DOHH2 (cell line): ENCODE measurements around the gene CEP350.

Experiments
- H3F3A ChIP-seq: fragments of 200-600 bp; sonication (generic), shearing (Covaris generic); 2 replicates; pipeline ENCODE4 v1.6.0; 2016; ENCODE audit warnings: antibody characterized with exemption, mild to moderate bottlenecking; ENCODE audit not compliant: control insufficient read depth, insufficient read depth
- H3K27ac ChIP-seq: fragments of 200-600 bp; sonication (generic); 2 replicates; pipeline ENCODE4 v1.5.1; 2014; ENCODE audit warnings: low read depth, mild to moderate bottlenecking, low read length, moderate library complexity
- H3K27me3 ChIP-seq: fragments of 200-600 bp; sonication (generic); 2 replicates; pipeline ENCODE4 v1.6.1; 2014; ENCODE audit warnings: mild to moderate bottlenecking, low read length, mixed read lengths; ENCODE audit not compliant: control insufficient read depth
- H3K36me3 ChIP-seq: fragments of 200-600 bp; sonication (generic); 2 replicates; pipeline ENCODE4 v1.6.1; 2014; ENCODE audit warnings: mild to moderate bottlenecking, low read length, moderate library complexity, mixed read lengths; ENCODE audit not compliant: control insufficient read depth
- H3K4me1 ChIP-seq: fragments of 200-600 bp; sonication (generic); 2 replicates; pipeline ENCODE4 v1.6.1; 2014; ENCODE audit warnings: mild to moderate bottlenecking, low read length, mixed read lengths; ENCODE audit not compliant: control insufficient read depth
- H3K4me2 ChIP-seq: fragments of 200-600 bp; sonication (generic); 2 replicates; pipeline ENCODE4 v1.6.0; 2014; ENCODE audit warnings: mild to moderate bottlenecking, low read length, moderate library complexity
- H3K4me3 ChIP-seq: fragments of 200-600 bp; sonication (generic); 2 replicates; pipeline ENCODE4 v1.5.1; 2014; ENCODE audit warnings: mild to moderate bottlenecking, low read length, mixed read lengths
- H3K79me2 ChIP-seq: fragments of 200-600 bp; sonication (generic); 2 replicates; pipeline ENCODE4 v1.6.1; 2014; ENCODE audit warnings: mild to moderate bottlenecking, low read length, mixed read lengths; ENCODE audit not compliant: control insufficient read depth
- H3K9me2 ChIP-seq: fragments of 200-600 bp; sonication (generic); replicated peaks from 2 replicates; pipeline ENCODE4 v1.6.1; 2014; ENCODE audit warnings: mild to moderate bottlenecking, low read length, mixed read lengths; ENCODE audit not compliant: control insufficient read depth
- H3K9me3 ChIP-seq: fragments of 200-600 bp; sonication (generic); 2 replicates; pipeline ENCODE4 v1.6.1; 2014; ENCODE audit warnings: antibody characterized with exemption, low read length, mixed read lengths; ENCODE audit not compliant: control insufficient read depth, insufficient read depth
- H4K20me1 ChIP-seq: fragments of 200-600 bp; sonication (generic); 2 replicates; pipeline ENCODE4 v1.6.0; 2014; ENCODE audit warnings: low read depth, mild to moderate bottlenecking, antibody characterized with exemption, low read length, moderate library complexity; ENCODE audit not compliant: control insufficient read depth, insufficient read depth
- CTCF ChIP-seq: fragments of 200-600 bp; sonication (generic); IDR thresholded peaks from one replicate; pipeline ENCODE4 v1.5.1; 2014; ENCODE audit warnings: antibody characterized with exemption, mild to moderate bottlenecking, low read depth, low read length; ENCODE audit not compliant: poor library complexity, severe bottlenecking
- EZH2phosphoT487 ChIP-seq: fragments of 200-600 bp; sonication (generic); IDR thresholded peaks from 2 replicates; pipeline ENCODE4 v1.6.1; 2017; ENCODE audit warnings: borderline replicate concordance, mild to moderate bottlenecking, antibody characterized with exemption, low read length, moderate library complexity, mixed read lengths

The CEP350 gene

GRCh38 chr1:180028864-180029263 is 74.3 kb downstream of the CEP350 start:
- H3K27ac ChIP-seq, result no peak overlapping the region
- H3K4me1 ChIP-seq, result no peaks in the 10 kb centered on the region
- no peaks in the 10 kb centered on the region for H3K9me3 ChIP-seq
- H3K9me2 ChIP-seq, result no peaks in the 10 kb centered on the region
- no peaks in the 10 kb centered on the region; the same call in 1 of the 2 replicates for H3F3A ChIP-seq
- no peaks in the 10 kb centered on the region; the same call in 1 of the 2 replicates for H4K20me1 ChIP-seq
- no peak for TF ChIP-seq CTCF
- TF ChIP-seq EZH2phosphoT487, result no peak
- no peaks in the 10 kb centered on the region for H3K27me3 ChIP-seq
- no peak overlapping the region for H3K4me3 ChIP-seq
- H3K36me3 ChIP-seq, result peaks cover 52% of the 10 kb centered on the region
- no peak overlapping the region for H3K4me2 ChIP-seq
- no peaks in the 10 kb centered on the region for H3K79me2 ChIP-seq

- Histone ChIP-seq H3F3A (no peaks in the 10 kb centered on the region; the same call in 1 of the 2 replicates), H3K9me2 (no peaks in the 10 kb centered on the region), H3K4me2 (no peak overlapping the region), H3K36me3 (peaks cover 55% of the 10 kb centered on the region), H3K79me2 (no peaks in the 10 kb centered on the region), H3K9me3 (no peaks in the 10 kb centered on the region), H4K20me1 (no peaks in the 10 kb centered on the region; the same call in 1 of the 2 replicates), H3K27me3 (no peaks in the 10 kb centered on the region), H3K27ac (no peak overlapping the region), H3K4me3 (no peak overlapping the region), H3K4me1 (no peaks in the 10 kb centered on the region)
- TF ChIP-seq EZH2phosphoT487 (no peak), CTCF (no peak)
Measured at GRCh38 chr1:180029524-180030135, 75.0 kb downstream of the CEP350 start.

GRCh38 chr1:180031664-180032063 is 77.1 kb downstream of the CEP350 start:
- Histone ChIP-seq H3K27me3 (no peaks in the 10 kb centered on the region), H3K4me1 (no peaks in the 10 kb centered on the region), H3F3A (no peaks in the 10 kb centered on the region; the same call in 1 of the 2 replicates), H3K27ac (no peak overlapping the region), H4K20me1 (no peaks in the 10 kb centered on the region; the same call in 1 of the 2 replicates), H3K9me3 (no peaks in the 10 kb centered on the region), H3K9me2 (no peaks in the 10 kb centered on the region), H3K79me2 (no peaks in the 10 kb centered on the region), H3K4me2 (no peak overlapping the region), H3K36me3 (peaks cover 67% of the 10 kb centered on the region), H3K4me3 (no peak overlapping the region)
- no peak for TF ChIP-seq CTCF
- no peak for TF ChIP-seq EZH2phosphoT487
